Stomach smooth muscle (tissue), 2 donors: Measurements from ENCODE around the gene NEK7.

Experiments used
- H3K27ac ChIP-seq: one replicate; pipeline ENCODE4 v1.7.0; 2013; ENCODE audit warnings: mild to moderate bottlenecking, low read length, inconsistent platforms
- H3K27me3 ChIP-seq, 2 donors: one replicate each; pipeline ENCODE4 v1.7.0; 2013; ENCODE audit warnings: low read length in 2 of 2; ENCODE audit not compliant: insufficient read depth in 2 of 2, control insufficient read depth in 1 of 2
- H3K36me3 ChIP-seq, 2 donors: one replicate each; pipeline ENCODE4 v1.7.0; 2013; ENCODE audit warnings: low read length in 2 of 2; ENCODE audit not compliant: control insufficient read depth in 2 of 2, insufficient read depth in 2 of 2
- H3K4me1 ChIP-seq: one replicate; pipeline ENCODE4 v1.7.0; 2013; ENCODE audit warnings: low read length; ENCODE audit not compliant: control insufficient read depth, insufficient read depth
- H3K4me3 ChIP-seq, 2 donors: one replicate each; pipeline ENCODE4 v1.7.0; 2013; ENCODE audit warnings: low read length in 2 of 2
- H3K9ac ChIP-seq, 2 donors: one replicate each; pipeline ENCODE4 v1.7.0; 2013; ENCODE audit warnings: low read length in 2 of 2, mild to moderate bottlenecking in 1 of 2
- H3K9me3 ChIP-seq, 2 donors: one replicate each; pipeline ENCODE4 v1.7.0; 2013; ENCODE audit warnings: low read length in 2 of 2; ENCODE audit not compliant: control insufficient read depth in 2 of 2
- donor health status: healthy.
- donor health status: Pancreatic carcinoma.

NEK7 gene

GRCh38 chr1:198160222-198160621, 3.4 kb downstream of the NEK7 start:
- no peak overlapping the region for H3K4me3 ChIP-seq
- no peaks in the 10 kb centered on the region for H3K27me3 ChIP-seq
- no peak overlapping the region for H3K27ac ChIP-seq
- H3K9me3 ChIP-seq = no peaks in the 10 kb centered on the region
- H3K9ac ChIP-seq = peak overlapping the region in 1 of 2 donors; percentile 92
- H3K36me3 ChIP-seq = no peaks in the 10 kb centered on the region
- peaks cover 16% of the 10 kb centered on the region for H3K4me1 ChIP-seq

DNA sequence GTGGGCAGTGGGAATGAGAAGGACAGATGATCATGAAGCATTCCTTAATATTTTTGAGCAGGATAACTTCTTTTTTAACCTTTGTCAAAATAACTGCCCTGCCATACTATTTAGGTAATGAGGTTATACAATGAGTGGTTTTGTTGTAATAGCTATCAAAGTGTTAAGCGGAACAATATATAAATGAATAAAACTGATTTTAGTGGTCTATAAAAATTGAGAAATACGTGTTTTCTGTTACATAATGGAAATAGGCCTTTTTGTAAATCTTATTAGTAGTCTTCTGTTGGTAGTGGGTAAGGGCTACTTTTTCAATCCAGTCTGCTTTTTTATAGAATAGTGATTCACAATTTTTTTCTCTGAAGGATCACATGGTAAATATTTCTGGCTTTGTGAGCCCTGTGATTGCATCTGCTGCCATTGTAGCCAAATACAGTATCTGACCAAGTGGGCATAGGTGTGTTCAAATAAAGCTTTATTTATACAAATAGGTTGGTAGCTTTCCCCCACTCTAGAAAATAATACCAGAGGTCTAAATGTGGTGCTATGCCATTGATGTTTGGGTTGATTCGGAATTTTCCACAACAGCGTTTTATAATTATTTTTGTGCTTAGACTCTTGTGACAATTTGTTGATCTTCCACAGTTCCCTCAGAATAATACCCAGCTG, 4.3 kb downstream of the NEK7 start:
- no peak overlapping the region for H3K27ac ChIP-seq

GRCh38 chr1:198161718-198162090, 4.9 kb downstream of the NEK7 start:
- no peak overlapping the region for H3K4me3 ChIP-seq
- H3K36me3 ChIP-seq = no peaks in the 10 kb centered on the region
- H3K27me3 ChIP-seq = no peaks in the 10 kb centered on the region
- no peak overlapping the region for H3K9ac ChIP-seq
- no peak overlapping the region for H3K27ac ChIP-seq
- no peaks in the 10 kb centered on the region for H3K9me3 ChIP-seq
- H3K4me1 ChIP-seq = peaks cover 20% of the 10 kb centered on the region

More for the DNA sequence above, 4.3 kb downstream of the NEK7 start:
- no peaks in the 10 kb centered on the region for H3K36me3 ChIP-seq
- no peaks in the 10 kb centered on the region for H3K9me3 ChIP-seq
- no peak overlapping the region for H3K4me3 ChIP-seq
- no peak overlapping the region for H3K9ac ChIP-seq
- no peaks in the 10 kb centered on the region for H3K27me3 ChIP-seq
- peaks cover 16% of the 10 kb centered on the region for H3K4me1 ChIP-seq

GRCh38 chr1:198162091-198162767, 5.4 kb downstream of the NEK7 start:
- Histone ChIP-seq H3K9ac (no peak overlapping the region), H3K36me3 (no peaks in the 10 kb centered on the region), H3K4me1 (peaks cover 20% of the 10 kb centered on the region), H3K4me3 (no peak overlapping the region), H3K9me3 (no peaks in the 10 kb centered on the region), H3K27me3 (no peaks in the 10 kb centered on the region), H3K27ac (no peak overlapping the region)

DNA sequence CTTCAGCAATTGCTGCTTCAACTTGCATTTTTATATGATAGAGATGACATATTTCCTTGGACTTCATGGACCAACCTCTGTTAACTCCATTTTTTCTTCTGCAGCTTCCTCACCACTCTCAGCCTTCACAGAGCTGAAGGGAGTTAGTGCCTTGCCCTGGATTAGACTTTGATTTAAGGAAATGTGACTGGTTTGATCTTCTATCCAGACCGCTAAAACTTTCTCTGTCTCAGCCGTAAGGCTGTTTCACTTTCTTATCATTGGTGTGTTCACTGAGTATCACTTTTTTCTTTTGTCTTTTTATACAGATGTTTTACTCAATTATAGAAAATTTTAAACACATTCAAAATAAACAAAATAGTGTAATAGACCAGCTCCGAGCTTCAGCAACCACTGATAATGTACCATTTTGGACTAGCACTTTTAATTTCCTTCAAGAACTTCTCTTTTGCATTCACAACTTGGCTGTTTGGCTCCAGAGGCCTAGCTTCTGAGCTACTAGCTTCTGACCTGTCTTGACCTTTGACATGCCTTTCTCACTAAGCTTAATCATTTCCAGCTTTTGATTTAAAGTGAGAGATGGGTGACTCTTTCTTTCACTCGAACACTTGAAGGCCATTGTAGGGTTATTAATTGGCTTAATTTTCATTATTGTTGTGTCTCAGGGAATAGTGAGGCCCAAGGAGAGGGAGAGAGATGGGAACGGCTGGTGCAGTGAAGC, 9.3 kb downstream of the NEK7 start:
- no peak overlapping the region for H3K4me3 ChIP-seq
- H3K9ac ChIP-seq = no peak overlapping the region
- H3K27ac ChIP-seq = no peak overlapping the region
- no peaks in the 10 kb centered on the region for H3K36me3 ChIP-seq
- H3K9me3 ChIP-seq = no peaks in the 10 kb centered on the region
- no peaks in the 10 kb centered on the region for H3K27me3 ChIP-seq
- peaks cover 28% of the 10 kb centered on the region for H3K4me1 ChIP-seq

GRCh38 chr1:198166900-198167299, 10.1 kb downstream of the NEK7 start:
- peaks cover 28% of the 10 kb centered on the region for H3K4me1 ChIP-seq
- H3K9me3 ChIP-seq = no peaks in the 10 kb centered on the region
- no peak overlapping the region for H3K27ac ChIP-seq
- no peak overlapping the region for H3K4me3 ChIP-seq
- H3K36me3 ChIP-seq = no peaks in the 10 kb centered on the region
- H3K27me3 ChIP-seq = no peaks in the 10 kb centered on the region
- no peak overlapping the region for H3K9ac ChIP-seq

DNA sequence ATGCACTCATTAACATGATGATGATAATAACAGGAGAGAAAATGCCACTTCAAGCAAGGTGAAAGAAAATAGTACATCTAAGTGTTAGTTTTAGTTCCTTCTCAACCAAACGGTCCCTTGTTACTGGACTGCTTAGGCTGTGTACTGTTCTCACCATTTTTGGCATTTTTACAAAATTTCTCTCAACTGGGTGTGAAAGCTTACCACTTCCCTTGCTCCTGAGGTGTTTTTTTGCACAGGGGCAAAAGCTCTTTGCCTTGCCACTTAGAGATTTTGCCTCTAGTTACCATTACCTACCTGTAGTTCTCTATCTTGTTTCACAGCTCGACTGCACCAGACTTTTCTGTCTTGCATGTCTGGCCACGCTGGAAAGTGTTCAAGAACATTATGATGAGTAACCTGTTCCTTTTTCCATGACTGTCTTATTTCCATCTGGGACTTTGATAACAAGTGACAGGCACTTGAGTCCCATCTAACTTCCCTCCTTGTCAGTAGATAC, 10.7 kb downstream of the NEK7 start:
- no peaks in the 10 kb centered on the region for H3K36me3 ChIP-seq
- no peak overlapping the region for H3K4me3 ChIP-seq
- H3K4me1 ChIP-seq = peaks cover 24% of the 10 kb centered on the region
- no peak overlapping the region for H3K9ac ChIP-seq
- H3K9me3 ChIP-seq = no peaks in the 10 kb centered on the region
- no peak overlapping the region for H3K27ac ChIP-seq
- no peaks in the 10 kb centered on the region for H3K27me3 ChIP-seq

GRCh38 chr1:198168227-198168626, 11.4 kb downstream of the NEK7 start:
- H3K27me3 ChIP-seq = no peaks in the 10 kb centered on the region
- H3K9ac ChIP-seq = no peak overlapping the region
- peaks cover 24% of the 10 kb centered on the region for H3K4me1 ChIP-seq
- no peak overlapping the region for H3K4me3 ChIP-seq
- no peaks in the 10 kb centered on the region for H3K9me3 ChIP-seq
- H3K36me3 ChIP-seq = no peaks in the 10 kb centered on the region
- H3K27ac ChIP-seq = no peak overlapping the region

- no peak overlapping the region for H3K4me3 ChIP-seq
- H3K27ac ChIP-seq = no peak overlapping the region
- no peaks in the 10 kb centered on the region for H3K36me3 ChIP-seq
- no peak overlapping the region for H3K9ac ChIP-seq
- peaks cover 27% of the 10 kb centered on the region for H3K4me1 ChIP-seq
- H3K27me3 ChIP-seq = no peaks in the 10 kb centered on the region
- no peaks in the 10 kb centered on the region for H3K9me3 ChIP-seq
Observed at GRCh38 chr1:198169672-198170071, 12.9 kb downstream of the NEK7 start.

- no peak overlapping the region for H3K4me3 ChIP-seq
- H3K4me1 ChIP-seq = peaks cover 23% of the 10 kb centered on the region
- H3K9me3 ChIP-seq = no peaks in the 10 kb centered on the region
- H3K9ac ChIP-seq = no peak overlapping the region
- no peak overlapping the region for H3K27ac ChIP-seq
- no peaks in the 10 kb centered on the region for H3K27me3 ChIP-seq
- no peaks in the 10 kb centered on the region for H3K36me3 ChIP-seq
Observed at GRCh38 chr1:198171667-198172540, 15.1 kb downstream of the NEK7 start.
